HG02588 (cell line): ENCODE data around the gene UGT2B10.

Experiments used
- ATAC-seq: cut with Tn5 transposase; IDR thresholded peaks from one replicate; pipeline ENCODE4 v1.9.1; 2021; ENCODE audit warnings: mild to moderate bottlenecking, moderate library complexity; ENCODE audit not compliant: unreplicated experiment

Gene UGT2B10

DNA sequence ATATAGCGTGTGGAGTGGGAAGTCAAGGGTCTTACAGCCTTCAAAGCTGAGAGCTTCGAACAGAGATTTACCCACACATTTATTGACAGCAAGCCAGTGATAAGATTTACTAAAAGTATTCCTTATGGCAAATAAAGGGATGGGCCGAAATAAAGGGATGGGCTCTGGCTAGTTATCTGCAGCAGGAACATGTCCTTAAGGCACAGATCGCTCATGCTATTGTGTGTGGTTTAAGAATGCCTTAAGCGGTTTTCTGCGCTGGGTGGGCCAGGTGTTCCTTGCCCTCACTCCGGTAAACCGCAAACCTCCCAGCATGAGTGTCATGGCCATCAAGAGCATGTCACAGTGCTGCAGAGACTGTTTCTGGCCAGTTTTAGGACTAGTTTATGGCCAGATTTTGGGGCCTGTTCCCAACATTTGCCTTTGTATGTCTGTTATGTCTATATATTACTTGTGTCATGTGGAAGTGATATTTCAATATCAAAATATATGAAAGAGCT, 53.5 kb downstream of the UGT2B10 start:
- ATAC-seq, result no peak

DNA sequence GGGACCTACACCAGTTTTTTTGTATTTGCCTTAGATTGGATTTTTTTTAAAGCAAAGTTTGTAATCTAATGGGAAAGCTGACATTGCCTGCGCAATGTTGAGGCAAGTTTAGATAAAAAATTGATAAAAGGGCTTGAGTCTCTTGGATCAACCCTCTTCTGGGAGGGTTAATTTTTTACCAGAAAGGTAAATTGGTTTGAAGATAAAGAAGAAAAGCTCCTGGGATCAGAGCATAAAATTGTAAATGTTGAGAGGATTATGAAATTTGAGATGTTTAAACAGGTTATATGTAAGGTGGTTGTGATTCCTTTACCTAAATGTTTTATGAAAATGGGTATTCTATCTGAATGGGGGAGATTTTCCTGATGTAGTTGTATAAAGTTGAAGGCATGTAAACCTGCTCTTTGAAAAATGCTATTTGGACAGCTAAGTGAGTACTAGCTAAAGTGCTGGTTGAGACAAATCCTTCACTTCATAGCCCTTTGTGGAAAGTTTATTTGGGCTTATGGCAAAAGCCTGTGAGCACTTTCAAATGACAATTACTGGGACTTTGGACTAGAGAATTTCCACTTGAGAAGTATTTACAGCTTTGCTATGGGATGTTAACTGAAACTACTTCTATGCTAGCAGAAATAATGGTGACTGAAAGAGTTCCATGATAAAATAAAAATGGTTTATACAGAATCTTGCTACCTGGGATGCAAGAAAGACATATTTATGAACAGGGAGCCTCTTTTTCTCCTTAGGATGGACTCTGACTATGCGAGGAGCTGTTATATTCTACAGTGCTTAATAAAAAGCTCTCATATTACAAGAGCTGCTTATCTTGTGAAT, 56.2 kb downstream of the UGT2B10 start:
- ATAC-seq, result no peak

DNA sequence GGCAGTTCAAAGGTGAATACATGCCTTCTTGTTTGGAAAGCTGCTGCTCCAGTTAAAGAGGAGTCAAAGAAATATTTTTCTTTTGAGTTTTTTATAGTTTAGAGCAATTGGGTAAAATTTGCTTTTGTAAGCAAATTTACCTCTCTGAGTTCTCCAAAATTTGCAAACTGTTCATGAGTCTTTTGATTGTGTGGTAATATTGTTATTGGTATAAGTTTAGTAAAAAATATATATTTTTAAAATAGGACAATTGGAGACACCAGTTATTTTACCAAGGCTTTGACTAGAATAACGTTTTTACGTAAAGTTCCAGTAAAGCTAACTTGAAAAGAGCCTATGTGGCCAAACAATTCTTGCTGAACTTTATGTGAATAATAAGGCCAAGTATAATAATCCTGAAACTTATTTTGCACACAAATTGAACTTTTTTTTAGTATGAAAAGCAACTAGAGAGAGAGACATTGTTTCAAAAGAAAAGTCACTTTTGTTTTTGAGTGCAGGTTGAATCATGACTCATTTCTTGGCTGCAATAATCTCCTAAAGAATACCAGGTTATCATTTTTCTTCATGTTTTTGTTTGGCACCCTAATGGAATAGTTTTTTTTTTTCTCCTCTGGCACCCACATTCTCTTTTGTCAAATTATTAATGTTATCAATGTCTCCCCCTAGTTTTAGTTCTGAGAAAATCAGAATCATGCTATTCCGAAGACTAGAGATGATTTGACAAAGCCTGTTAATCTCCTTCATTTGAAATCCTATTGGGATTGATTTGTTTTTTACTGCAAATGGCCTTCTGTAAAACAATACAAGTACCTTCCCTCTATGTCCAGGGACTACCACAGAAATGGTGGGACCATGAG, 57.1 kb downstream of the UGT2B10 start:
- no peak for ATAC-seq

DNA sequence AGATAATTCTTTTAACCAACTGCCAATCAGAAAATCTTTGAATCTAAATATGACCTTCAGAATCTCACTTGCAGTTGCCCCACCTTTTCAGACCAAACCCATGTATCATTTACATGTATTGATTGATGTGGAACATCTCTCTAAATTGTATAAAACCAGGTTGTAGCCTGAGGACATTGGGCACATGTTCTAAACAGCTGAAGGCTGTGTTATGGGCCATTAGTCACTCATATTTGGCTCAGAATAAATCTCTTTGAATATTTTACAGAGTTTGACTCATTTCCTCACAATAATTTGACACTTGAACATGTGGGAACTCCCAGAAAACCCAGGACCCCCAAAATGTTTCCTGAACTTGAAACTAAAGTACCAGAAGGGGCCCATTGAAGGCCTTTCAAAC, 58.7 kb downstream of the UGT2B10 start:
- ATAC-seq, result no peak

DNA sequence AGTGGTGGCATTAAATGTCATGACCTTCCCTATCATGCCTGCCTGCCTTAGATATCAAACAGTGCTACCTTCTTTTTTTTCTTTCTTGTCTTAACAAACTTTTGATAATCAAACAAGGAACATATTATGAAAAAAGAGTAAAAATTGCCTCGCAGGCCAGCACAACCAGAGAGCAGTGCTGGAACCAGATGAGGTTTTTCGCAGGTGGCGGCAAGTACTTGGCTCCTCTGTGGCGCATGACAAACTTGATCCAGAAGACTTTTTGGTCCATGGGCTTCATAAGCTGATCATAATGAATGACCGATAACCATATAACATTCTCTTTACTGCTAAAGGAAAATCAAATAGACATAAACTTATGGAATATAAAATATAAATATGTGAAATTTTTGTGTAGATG, 61.8 kb downstream of the UGT2B10 start:
- ATAC-seq, result no peak

DNA sequence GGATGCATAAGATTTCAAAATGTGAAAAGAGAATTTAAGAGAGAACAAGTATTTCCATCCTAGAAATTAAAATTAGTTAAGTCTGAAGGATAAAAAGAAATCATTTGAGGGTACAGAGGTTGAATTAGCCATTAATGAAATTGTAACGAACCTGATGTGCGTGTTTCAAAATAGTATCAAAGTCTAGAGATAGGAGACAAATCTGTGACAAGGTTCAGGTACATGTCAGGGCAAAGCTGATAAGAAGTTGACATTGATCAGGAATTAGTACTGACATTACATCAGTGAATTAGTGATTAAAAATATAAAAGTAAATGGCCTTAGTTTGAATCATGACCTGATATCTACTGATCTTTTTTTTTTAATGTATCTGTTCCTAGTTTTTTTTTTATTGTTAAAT, 62.3 kb downstream of the UGT2B10 start:
- no peak for ATAC-seq
